ENCODE measurements around the gene TOGARAM1.

TOGARAM1 gene

DNA sequence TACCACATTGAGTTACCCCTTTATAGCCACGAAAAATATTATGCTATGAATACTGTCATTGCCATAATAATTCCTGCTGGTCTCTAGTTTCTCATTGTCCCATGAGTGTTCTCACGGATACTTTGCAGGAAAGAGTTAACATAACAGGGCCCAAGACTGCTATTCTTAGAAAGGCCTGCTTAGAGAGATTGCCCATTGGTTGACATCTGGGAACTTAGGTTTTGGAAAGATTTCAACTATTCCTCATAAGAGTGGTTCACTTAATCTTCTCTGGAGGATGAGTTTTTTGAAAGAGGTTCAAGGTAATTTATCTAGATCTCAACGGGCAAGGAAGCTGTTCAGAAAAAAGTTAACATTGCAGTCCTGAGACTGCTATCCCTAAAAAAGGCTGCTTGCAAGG is 103.5 kb downstream of the TOGARAM1 start:
- Histone ChIP-seq H3K27ac (ENCODE audit: low read depth, low read length) (no peak overlapping the region), H3K79me2 (ENCODE audit: insufficient read depth, low read length) (no peaks in the 10 kb centered on the region), H3K9me3 (ENCODE audit: insufficient read depth, low read length) (no peaks in the 10 kb centered on the region), H3F3A (ENCODE audit: insufficient read depth) (no peaks in the 10 kb centered on the region), H3K4me3 (ENCODE audit: insufficient read depth, low read length, poor library complexity, severe bottlenecking) (no peak overlapping the region), H3K9me2 (replicated peaks; ENCODE audit: insufficient read depth, low read length) (no peaks in the 10 kb centered on the region), H3K36me3 (ENCODE audit: low read length) (peaks cover 14% of the 10 kb centered on the region; the same call in 1 of the 2 replicates), H3K27me3 (ENCODE audit: low read length) (no peaks in the 10 kb centered on the region), H3K4me2 (ENCODE audit: low read depth, low read length, poor library complexity, severe bottlenecking) (no peak overlapping the region), H3K9ac (ENCODE audit: low read length) (no peak overlapping the region), H4K20me1 (ENCODE audit: low read depth, low read length) (no peaks in the 10 kb centered on the region), H2AFZ (ENCODE audit: low read depth, low read length, severe bottlenecking) (no peak overlapping the region)
- TF ChIP-seq, protein P1, sequence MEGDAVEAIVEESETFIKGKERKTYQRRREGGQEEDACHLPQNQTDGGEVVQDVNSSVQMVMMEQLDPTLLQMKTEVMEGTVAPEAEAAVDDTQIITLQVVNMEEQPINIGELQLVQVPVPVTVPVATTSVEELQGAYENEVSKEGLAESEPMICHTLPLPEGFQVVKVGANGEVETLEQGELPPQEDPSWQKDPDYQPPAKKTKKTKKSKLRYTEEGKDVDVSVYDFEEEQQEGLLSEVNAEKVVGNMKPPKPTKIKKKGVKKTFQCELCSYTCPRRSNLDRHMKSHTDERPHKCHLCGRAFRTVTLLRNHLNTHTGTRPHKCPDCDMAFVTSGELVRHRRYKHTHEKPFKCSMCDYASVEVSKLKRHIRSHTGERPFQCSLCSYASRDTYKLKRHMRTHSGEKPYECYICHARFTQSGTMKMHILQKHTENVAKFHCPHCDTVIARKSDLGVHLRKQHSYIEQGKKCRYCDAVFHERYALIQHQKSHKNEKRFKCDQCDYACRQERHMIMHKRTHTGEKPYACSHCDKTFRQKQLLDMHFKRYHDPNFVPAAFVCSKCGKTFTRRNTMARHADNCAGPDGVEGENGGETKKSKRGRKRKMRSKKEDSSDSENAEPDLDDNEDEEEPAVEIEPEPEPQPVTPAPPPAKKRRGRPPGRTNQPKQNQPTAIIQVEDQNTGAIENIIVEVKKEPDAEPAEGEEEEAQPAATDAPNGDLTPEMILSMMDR (IDR thresholded peaks at IDR 0.05; ENCODE audit: insufficient read depth, low read length, poor library complexity, severe bottlenecking): no peak
- TF ChIP-seq EZH2phosphoT487 (conservative IDR thresholded peaks at IDR 0.05; ENCODE audit: low read length): no peak

DNA sequence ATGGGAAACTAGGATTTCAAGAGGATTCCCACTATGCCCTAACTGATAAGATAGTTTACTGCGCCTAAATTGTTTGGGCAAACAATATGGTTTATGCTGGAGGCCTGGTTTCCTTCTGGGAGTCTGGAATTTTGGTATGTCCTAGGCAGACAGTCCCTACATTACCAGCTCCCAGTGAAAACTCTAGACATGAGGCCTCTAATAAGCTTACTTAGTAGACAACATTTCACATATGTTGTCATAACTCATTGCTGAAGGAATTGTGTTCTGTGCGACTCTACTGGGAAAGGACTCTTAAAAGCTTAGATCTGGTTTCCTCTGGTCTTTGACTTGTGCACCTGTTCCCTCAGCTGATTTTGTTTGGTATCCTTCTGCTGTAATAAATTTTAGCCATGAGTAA is 104.0 kb downstream of the TOGARAM1 start:
- no peak for TF ChIP-seq EZH2phosphoT487 (conservative IDR thresholded peaks at IDR 0.05; ENCODE audit: low read length)
- TF ChIP-seq, protein P1 (IDR thresholded peaks at IDR 0.05; ENCODE audit: insufficient read depth, low read length, poor library complexity, severe bottlenecking): no peak
- Histone ChIP-seq H3K4me3 (ENCODE audit: insufficient read depth, low read length, poor library complexity, severe bottlenecking) (no peak overlapping the region), H3F3A (ENCODE audit: insufficient read depth) (no peaks in the 10 kb centered on the region), H3K27ac (ENCODE audit: low read depth, low read length) (no peak overlapping the region), H3K9ac (ENCODE audit: low read length) (no peak overlapping the region), H3K9me2 (replicated peaks; ENCODE audit: insufficient read depth, low read length) (no peaks in the 10 kb centered on the region), H2AFZ (ENCODE audit: low read depth, low read length, severe bottlenecking) (no peak overlapping the region), H3K9me3 (ENCODE audit: insufficient read depth, low read length) (no peaks in the 10 kb centered on the region), H3K36me3 (ENCODE audit: low read length) (peaks cover 13% of the 10 kb centered on the region; the same call in 1 of the 2 replicates), H3K79me2 (ENCODE audit: insufficient read depth, low read length) (no peaks in the 10 kb centered on the region), H3K27me3 (ENCODE audit: low read length) (no peaks in the 10 kb centered on the region), H4K20me1 (ENCODE audit: low read depth, low read length) (no peaks in the 10 kb centered on the region), H3K4me2 (ENCODE audit: low read depth, low read length, poor library complexity, severe bottlenecking) (no peak overlapping the region)

DNA sequence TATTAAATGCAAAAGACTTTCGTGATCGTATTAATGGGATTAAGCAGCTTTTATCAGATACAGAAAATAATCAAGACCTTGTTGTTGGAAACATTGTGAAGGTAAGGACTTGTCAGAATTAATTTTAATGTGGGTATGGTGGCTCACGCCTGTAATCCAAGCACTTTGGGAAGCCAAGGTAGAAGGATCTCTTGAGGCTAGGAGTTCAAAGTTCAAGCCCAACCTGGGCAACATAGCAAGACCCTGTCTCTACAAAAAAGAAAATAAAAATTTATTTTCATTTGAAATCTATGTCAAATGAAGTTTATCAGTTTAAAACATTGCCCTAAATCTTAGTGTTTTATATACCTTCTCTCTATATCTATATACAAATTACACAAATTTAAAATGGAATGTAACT is 104.7 kb downstream of the TOGARAM1 start:
- Histone ChIP-seq H4K20me1 (ENCODE audit: low read depth, low read length) (no peaks in the 10 kb centered on the region), H3K9ac (ENCODE audit: low read length) (no peak overlapping the region), H3K79me2 (ENCODE audit: insufficient read depth, low read length) (no peaks in the 10 kb centered on the region), H3K27me3 (ENCODE audit: low read length) (no peaks in the 10 kb centered on the region), H3K9me2 (replicated peaks; ENCODE audit: insufficient read depth, low read length) (no peaks in the 10 kb centered on the region), H3K4me2 (ENCODE audit: low read depth, low read length, poor library complexity, severe bottlenecking) (no peak overlapping the region), H3K4me3 (ENCODE audit: insufficient read depth, low read length, poor library complexity, severe bottlenecking) (no peak overlapping the region), H3K27ac (ENCODE audit: low read depth, low read length) (no peak overlapping the region), H3F3A (ENCODE audit: insufficient read depth) (no peaks in the 10 kb centered on the region), H3K36me3 (ENCODE audit: low read length) (peaks cover 13% of the 10 kb centered on the region; the same call in 1 of the 2 replicates), H3K9me3 (ENCODE audit: insufficient read depth, low read length) (no peaks in the 10 kb centered on the region), H2AFZ (ENCODE audit: low read depth, low read length, severe bottlenecking) (no peak overlapping the region)
- no peak for TF ChIP-seq EZH2phosphoT487 (conservative IDR thresholded peaks at IDR 0.05; ENCODE audit: low read length)
- TF ChIP-seq, protein P1 (IDR thresholded peaks at IDR 0.05; ENCODE audit: insufficient read depth, low read length, poor library complexity, severe bottlenecking): no peak
